B cell (primary cell): ENCODE data around the gene TEX14. TPM values are rescaled to one million over a fixed set of nuclear protein-coding genes. Genes with fewer than 3 reads are reported as not detected.

ENCODE experiments used
- ATAC-seq: fragments of 200-7000 bp; cut with Tn5 transposase; one replicate; pipeline ENCODE4 v1.10.0; 2021; ENCODE audit warnings: low read depth, mild to moderate bottlenecking, moderate number of reproducible peaks, moderate library complexity
- CTCF ChIA-PET: fragments of 350-600 bp; sonication (Branson Sonifier 250); formaldehyde crosslinking; loops from one replicate; lab custom pipeline; 2021; ENCODE audit warnings: antibody characterized with exemption, inconsistent platforms; lab: Charles Lee
- POLR2A ChIA-PET: fragments of 350-600 bp; sonication (Branson Sonifier 250); formaldehyde crosslinking; loops from one replicate; lab custom pipeline; 2021; ENCODE audit warnings: antibody characterized with exemption; lab: Charles Lee
- DNase-seq: peaks from one replicate; pipeline ENCODE4 v3.0.0; 2013
- H2AFZ ChIP-seq: 2 replicates; pipeline ENCODE4 v1.6.1; 2012; ENCODE audit warnings: mild to moderate bottlenecking, low read depth, low read length; ENCODE audit not compliant: insufficient read depth, poor library complexity, severe bottlenecking
- H3K27ac ChIP-seq, 2 donors: 1 replicate in 1 of 2; 2 replicates in 1 of 2; pipeline ENCODE4 v1.5.1; 2012 to 2013; ENCODE audit warnings: low read length in 2 of 2, mild to moderate bottlenecking in 2 of 2, moderate library complexity in 1 of 2
- H3K27me3 ChIP-seq, 4 experiments: fragments of 200-600 bp in 1 of 4; sonication (generic) in 1 of 4; replicated peaks in 1 of 4; 1 replicate in 2 of 4; 2 replicates in 2 of 4; pipeline versions ENCODE4 v1.6.1 to v1.7.0; 2013 to 2016; ENCODE audit warnings: low read length in 3 of 4, mild to moderate bottlenecking in 2 of 4, mixed read lengths in 1 of 4, moderate library complexity in 1 of 4; ENCODE audit not compliant: insufficient read depth in 4 of 4, control insufficient read depth in 3 of 4; ENCODE audit errors: control extremely low read depth in 1 of 4
- H3K36me3 ChIP-seq, 2 experiments: replicated peaks in 1 of 2; 1 replicate in 1 of 2; 2 replicates in 1 of 2; pipeline versions ENCODE4 v1.6.1 to v1.7.1; 2013; ENCODE audit warnings: low read length in 1 of 2; ENCODE audit not compliant: insufficient read depth in 2 of 2, control insufficient read depth in 1 of 2; ENCODE audit errors: control extremely low read depth in 1 of 2, extremely low read depth in 1 of 2
- H3K4me1 ChIP-seq, 2 donors: fragments of 200-600 bp in 1 of 2; sonication (generic) in 1 of 2; 1 replicate in 1 of 2; 2 replicates in 1 of 2; pipeline versions ENCODE4 v1.5.1 to v1.6.1; 2013 to 2017; ENCODE audit warnings: low read length in 2 of 2; ENCODE audit not compliant: control insufficient read depth in 2 of 2, insufficient read depth in 2 of 2
- H3K4me2 ChIP-seq: replicated peaks from 2 replicates; pipeline ENCODE3; 2012; ENCODE audit warnings: mild to moderate bottlenecking, low read depth, low read length; ENCODE audit not compliant: poor library complexity, severe bottlenecking
- H3K4me3 ChIP-seq, 5 experiments: fragments of 200-600 bp in 1 of 5; sonication (generic) in 1 of 5; 1 replicate in 3 of 5; 2 replicates in 2 of 5; pipeline versions ENCODE4 v1.5.1 to v1.7.0; 2011 to 2016; ENCODE audit warnings: low read length in 4 of 5, mild to moderate bottlenecking in 4 of 5, low read depth in 2 of 5, control low read depth in 1 of 5, moderate library complexity in 1 of 5; ENCODE audit not compliant: insufficient read depth in 1 of 5; ENCODE audit errors: control extremely low read depth in 1 of 5, extremely low read depth in 1 of 5
- H3K79me2 ChIP-seq: fragments of 200-600 bp; sonication (generic); one replicate; pipeline ENCODE4 v1.6.0; 2016; ENCODE audit warnings: low read length; ENCODE audit not compliant: control insufficient read depth, insufficient read depth
- H3K9ac ChIP-seq: fragments of 200-600 bp; sonication (generic); 2 replicates; pipeline ENCODE4 v1.6.1; 2017; ENCODE audit warnings: mild to moderate bottlenecking, low read length, moderate library complexity
- H3K9me3 ChIP-seq, 3 donors: one replicate each; pipeline versions ENCODE4 v1.6.1 to v1.7.1; 2013; ENCODE audit warnings: low read length in 2 of 3; ENCODE audit not compliant: control insufficient read depth in 2 of 3, insufficient read depth in 1 of 3; ENCODE audit errors: control extremely low read depth in 1 of 3
- H4K20me1 ChIP-seq: 2 replicates; pipeline ENCODE4 v1.6.0; 2012; ENCODE audit warnings: mild to moderate bottlenecking, low read length; ENCODE audit not compliant: insufficient read depth, control insufficient read depth, poor library complexity, severe bottlenecking
- H3K27ac Mint-ChIP-seq: one replicate; pipeline ENCODE4 v1.8.0; 2021; ENCODE audit warnings: mixed read lengths
- H3K27me3 Mint-ChIP-seq: one replicate; pipeline ENCODE4 v1.8.0; 2021; ENCODE audit warnings: mixed read lengths
- H3K4me1 Mint-ChIP-seq: one replicate; pipeline ENCODE4 v1.8.0; 2021; ENCODE audit warnings: mixed read lengths
- H3K4me3 Mint-ChIP-seq: one replicate; pipeline ENCODE4 v1.8.0; 2021; ENCODE audit warnings: mixed read lengths
- H3K9me3 Mint-ChIP-seq: one replicate; pipeline ENCODE4 v1.8.0; 2022; ENCODE audit warnings: mixed read lengths; ENCODE audit not compliant: insufficient read depth
- EZH2 ChIP-seq: IDR thresholded peaks from 2 replicates; pipeline ENCODE4 v1.6.1; 2012; ENCODE audit warnings: borderline replicate concordance, low read depth, mild to moderate bottlenecking, moderate library complexity, low read length; ENCODE audit not compliant: insufficient read depth, poor library complexity, severe bottlenecking
- WGBS: methylation state at CpG from one replicate; pipeline ENCODE4 v1.1.5; 2013; ENCODE audit warnings: missing lambda C conversion rate; ENCODE audit not compliant: insufficient coverage; 5-methylcytosine and 5-hydroxymethylcytosine counted together
- intact Hi-C: fragments of 100-400 bp; cut with micrococcal nuclease; formaldehyde crosslinking; loops from one replicate; pipeline ENCODE4 v1.10.0; 2022
- polyA plus RNA-seq: library from polyadenylated mRNA; depleted of rRNA; stranded (reverse); fragments of >200 nt; gene quantifications from 2 replicates; pipeline ENCODE4 v1.2.3, GENCODE V29; 2012
- total RNA-seq, 2 donors: library from RNA; stranded (reverse); fragments of 120-200 nt in 1 of 2; gene quantifications; 1 replicate in 1 of 2; 2 replicates in 1 of 2; pipeline versions ENCODE4 v1.2.3 to v1.2.4, GENCODE V29; 2013 to 2022
- TF ChIP-seq, protein P1 (sequence below): fragments of 200-600 bp; IDR thresholded peaks from one replicate; pipeline ENCODE4 v1.8.0; 2022; ENCODE audit warnings: antibody characterized with exemption, mild to moderate bottlenecking

Gene TEX14
- total and polyA plus RNA-seq, 2 donors (not counting 1 experiment from before 2014, with no cell fraction given) = 0.10 to 0.20 TPM

- Histone ChIP-seq H3K4me3 (no peak overlapping the region), H3K4me1 (no peaks in the 10 kb centered on the region), H3K36me3 (peaks cover 5 to 26% of the 10 kb centered on the region in 2 experiments), H3K27me3 (no peaks in the 10 kb centered on the region), H3K9ac (no peak overlapping the region), H3K9me3 (no peaks in the 10 kb centered on the region), H4K20me1 (no peaks in the 10 kb centered on the region), H2AFZ (no peak overlapping the region), H3K4me2 (no peak overlapping the region), H3K27ac (no peak overlapping the region), H3K79me2 (no peaks in the 10 kb centered on the region)
- intact Hi-C loops = no loop called here
- H3K27ac Mint-ChIP-seq = no peak overlapping the region
- WGBS = 100% methylated on average over 1 of the region's 1 CpG
- DNase-seq = no peak
- H3K27me3 Mint-ChIP-seq = no peaks in the 10 kb centered on the region
- TF ChIP-seq, protein P1, sequence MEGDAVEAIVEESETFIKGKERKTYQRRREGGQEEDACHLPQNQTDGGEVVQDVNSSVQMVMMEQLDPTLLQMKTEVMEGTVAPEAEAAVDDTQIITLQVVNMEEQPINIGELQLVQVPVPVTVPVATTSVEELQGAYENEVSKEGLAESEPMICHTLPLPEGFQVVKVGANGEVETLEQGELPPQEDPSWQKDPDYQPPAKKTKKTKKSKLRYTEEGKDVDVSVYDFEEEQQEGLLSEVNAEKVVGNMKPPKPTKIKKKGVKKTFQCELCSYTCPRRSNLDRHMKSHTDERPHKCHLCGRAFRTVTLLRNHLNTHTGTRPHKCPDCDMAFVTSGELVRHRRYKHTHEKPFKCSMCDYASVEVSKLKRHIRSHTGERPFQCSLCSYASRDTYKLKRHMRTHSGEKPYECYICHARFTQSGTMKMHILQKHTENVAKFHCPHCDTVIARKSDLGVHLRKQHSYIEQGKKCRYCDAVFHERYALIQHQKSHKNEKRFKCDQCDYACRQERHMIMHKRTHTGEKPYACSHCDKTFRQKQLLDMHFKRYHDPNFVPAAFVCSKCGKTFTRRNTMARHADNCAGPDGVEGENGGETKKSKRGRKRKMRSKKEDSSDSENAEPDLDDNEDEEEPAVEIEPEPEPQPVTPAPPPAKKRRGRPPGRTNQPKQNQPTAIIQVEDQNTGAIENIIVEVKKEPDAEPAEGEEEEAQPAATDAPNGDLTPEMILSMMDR = no peak
- TF ChIP-seq EZH2 = no peak
- H3K4me1 Mint-ChIP-seq = no peaks in the 10 kb centered on the region
- no peak overlapping the region for H3K4me3 Mint-ChIP-seq
- ATAC-seq = no peak
- ChIA-PET POLR2A (no interaction called here), CTCF (interaction anchor here (1.6 kb wide), 1 partner anchor 11 kb away, joined by 5 read pairs; no protein-coding TSS in a partner anchor)
- H3K9me3 Mint-ChIP-seq = no peaks in the 10 kb centered on the region
Measured at GRCh38 chr17:58722274-58722673, 30.4 kb upstream of the TEX14 start.

DNA sequence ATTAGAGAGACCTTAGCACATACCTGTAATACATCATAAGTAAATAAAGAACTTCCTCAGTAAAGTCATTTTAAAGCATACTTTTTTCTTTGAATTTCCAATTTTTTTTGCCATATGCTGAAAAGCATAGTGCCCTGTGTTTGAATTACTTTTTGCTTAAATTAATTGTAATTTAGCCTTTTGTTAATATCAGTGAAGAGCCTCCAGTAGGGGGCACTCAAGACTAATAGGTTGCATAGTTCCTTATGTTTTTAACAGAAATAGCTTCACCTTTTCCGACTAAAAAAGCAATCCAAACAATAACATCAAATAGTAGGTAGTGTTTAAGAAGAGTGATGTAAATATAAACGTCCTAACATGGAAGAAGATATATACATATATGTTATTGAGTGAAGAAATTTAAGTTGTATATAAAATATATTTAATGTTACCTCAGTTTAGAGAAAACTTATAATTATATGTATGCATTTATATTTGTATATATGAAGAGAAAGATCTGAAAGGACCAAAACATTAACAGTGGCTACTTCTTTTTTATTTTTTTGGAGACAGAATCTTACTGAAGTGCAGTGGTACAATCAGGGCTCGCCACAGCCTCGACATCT lies 19.2 kb upstream of the TEX14 start:
- no peak for TF ChIP-seq EZH2
- TF ChIP-seq, protein P1 = peak; percentile 93
- H2AFZ ChIP-seq = no peak overlapping the region
- no peaks in the 10 kb centered on the region for H3K79me2 ChIP-seq
- no peaks in the 10 kb centered on the region for H3K27me3 Mint-ChIP-seq
- H3K4me1 Mint-ChIP-seq = peaks cover 6% of the 10 kb centered on the region
- H3K9ac ChIP-seq = no peak overlapping the region
- H3K27me3 ChIP-seq = no peaks in the 10 kb centered on the region
- H4K20me1 ChIP-seq = no peaks in the 10 kb centered on the region
- H3K36me3 ChIP-seq = peaks cover 0 to 13% of the 10 kb centered on the region in 2 experiments
- no peak overlapping the region for H3K4me2 ChIP-seq
- CTCF ChIA-PET = interaction anchor here (0.6 to 9.4 kb wide), 23 partner anchors 8 to 608 kb away, joined by 3 to 199 read pairs (median 4); no protein-coding TSS in a partner anchor
- no peaks in the 10 kb centered on the region for H3K9me3 Mint-ChIP-seq
- WGBS = 92% methylated on average over 2 of the region's 4 CpGs
- H3K27ac ChIP-seq = no peak overlapping the region
- no peaks in the 10 kb centered on the region for H3K4me1 ChIP-seq
- ATAC-seq = no peak
- POLR2A ChIA-PET = interaction anchor here (0.7 kb wide), 1 partner anchor 284 kb away, joined by 5 read pairs; no protein-coding TSS in a partner anchor
- DNase-seq = peak; percentile 71
- H3K27ac Mint-ChIP-seq = no peak overlapping the region
- H3K4me3 ChIP-seq = no peak overlapping the region
- no peak overlapping the region for H3K4me3 Mint-ChIP-seq
- intact Hi-C loops = loop anchor here (1.0 to 2.0 kb wide), 2 partner anchors 124 to 193 kb away; no protein-coding TSS in a partner anchor
- no peaks in the 10 kb centered on the region for H3K9me3 ChIP-seq
